GM18498 (cell line): Measurements from ENCODE around the gene USP36.
"Not testable (repeated sequence)": the region's sequence is repeated elsewhere in the genome, so short reads cannot be mapped to it uniquely, and the experiment has no call there.

Source experiments
- ATAC-seq: cut with Tn5 transposase; IDR thresholded peaks from one replicate; pipeline ENCODE4 v1.9.1; 2021; ENCODE audit warnings: mild to moderate bottlenecking, moderate library complexity; ENCODE audit not compliant: unreplicated experiment

USP36 gene

DNA sequence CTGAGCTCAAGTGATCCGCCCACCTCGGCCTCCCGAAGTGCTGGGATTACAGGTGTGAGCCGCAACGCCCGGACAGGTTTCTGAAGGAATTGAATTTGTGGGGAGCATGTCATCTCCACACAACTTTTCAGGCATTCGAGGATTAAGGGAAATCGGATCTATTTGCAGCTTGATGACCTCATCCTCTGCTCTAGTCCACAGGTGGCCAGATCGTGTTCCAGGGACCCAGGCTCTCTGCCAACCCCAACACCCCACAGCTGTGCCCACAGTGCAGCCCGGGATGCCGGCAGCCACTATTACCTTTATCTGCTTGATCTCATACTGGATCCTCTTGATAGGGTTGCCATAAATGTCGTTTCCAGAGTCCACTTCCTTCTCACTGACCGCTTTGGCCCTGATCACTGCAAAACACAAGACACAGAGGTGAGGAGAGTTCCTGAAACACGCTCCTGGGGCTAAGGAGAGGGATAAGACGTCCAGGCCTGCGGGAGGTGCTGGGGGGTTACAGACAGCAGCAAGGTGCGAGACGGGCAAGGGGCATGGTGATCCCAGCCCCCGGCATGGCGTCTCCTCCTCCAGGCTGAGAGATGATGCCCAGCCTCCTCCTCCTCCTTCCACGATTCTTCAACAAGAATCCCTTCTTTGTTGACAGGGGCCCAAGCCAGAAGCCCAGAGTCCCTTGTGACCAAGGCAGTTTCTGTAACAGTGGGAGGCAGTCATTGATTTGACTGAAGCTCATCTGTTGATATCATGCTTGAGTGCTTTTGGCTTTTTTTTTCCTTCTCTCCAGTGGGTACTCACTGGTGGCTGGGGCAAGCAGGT is 33.1 kb upstream of the USP36 start:
- ATAC-seq: no peak

DNA sequence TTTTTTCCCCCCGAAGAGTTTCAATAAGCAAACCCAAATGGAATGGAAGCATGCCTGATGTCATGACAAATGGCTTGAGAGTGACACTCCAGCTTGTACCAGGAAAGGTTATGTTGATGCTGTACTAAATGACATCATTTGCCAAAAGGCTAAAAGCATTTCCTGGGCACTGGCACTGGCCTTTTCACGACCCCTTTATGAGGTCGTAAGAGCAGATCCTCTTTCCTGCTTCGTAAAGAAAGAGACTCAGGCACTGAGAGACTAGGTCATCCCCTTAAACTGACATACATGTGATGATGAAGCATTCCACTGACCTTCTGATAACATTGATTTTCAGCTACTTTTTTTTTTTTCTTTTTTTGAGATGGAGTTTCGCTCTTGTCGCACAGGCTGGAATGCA is 31.9 kb upstream of the USP36 start:
- ATAC-seq: no peak

DNA sequence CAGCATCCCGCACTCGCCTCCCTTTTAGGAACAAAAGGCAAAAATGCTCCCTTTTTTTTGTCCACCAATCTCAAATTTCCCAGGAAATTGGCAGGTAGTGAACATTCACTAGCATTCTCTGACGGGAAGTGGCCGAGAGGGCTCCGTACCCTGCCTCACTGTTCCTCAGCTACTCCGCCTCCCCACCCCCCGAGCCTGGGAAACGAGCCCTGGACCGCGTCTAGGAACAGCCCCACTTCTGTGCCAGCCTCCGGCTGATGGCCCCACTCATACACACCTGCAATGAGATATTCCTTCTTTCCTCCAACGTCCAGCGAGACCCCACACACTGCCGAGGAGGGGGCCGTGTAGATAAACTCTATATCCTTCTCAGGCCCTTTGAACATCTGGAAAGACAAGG is 30.0 kb upstream of the USP36 start:
- ATAC-seq: no peak

DNA sequence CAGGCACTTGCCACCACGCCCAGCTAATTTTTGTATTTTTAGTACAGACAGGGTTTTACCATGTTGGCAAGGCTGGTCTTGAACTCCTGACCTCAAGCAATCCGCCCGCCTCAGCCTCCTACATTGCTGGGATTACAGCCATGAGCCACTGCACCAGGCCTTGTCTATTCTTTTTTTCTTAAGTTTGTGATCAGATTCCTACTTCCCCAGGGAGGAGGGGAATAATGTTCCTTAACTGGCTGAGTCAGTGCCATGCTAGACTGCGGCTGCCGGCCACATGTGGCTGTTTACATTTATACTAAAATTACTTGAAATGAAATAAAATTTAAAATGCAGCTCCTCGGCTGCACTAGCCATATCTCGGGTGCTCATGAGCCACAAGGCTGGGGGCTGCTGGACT is 27.8 kb upstream of the USP36 start:
- ATAC-seq: no peak

DNA sequence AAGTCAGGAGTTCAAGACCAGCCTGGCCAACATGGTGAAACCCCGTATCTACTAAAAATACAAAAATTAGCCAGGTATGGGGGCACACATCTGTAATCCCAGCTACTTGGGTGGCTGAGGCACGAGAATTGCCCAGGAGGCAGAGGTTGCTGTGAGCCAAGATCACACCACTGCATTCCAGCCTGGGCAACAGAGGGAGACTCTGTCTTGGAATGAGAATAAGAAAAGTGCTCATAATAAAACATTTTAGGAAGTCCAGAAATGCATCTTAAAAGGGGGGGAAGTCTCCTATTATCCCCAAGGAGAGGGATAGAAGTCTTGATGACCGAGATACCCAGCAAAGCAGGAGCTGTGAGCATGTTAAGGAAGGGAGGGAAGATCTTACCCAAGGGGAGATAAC is 26.4 kb upstream of the USP36 start:
- ATAC-seq: not testable (repeated sequence)

DNA sequence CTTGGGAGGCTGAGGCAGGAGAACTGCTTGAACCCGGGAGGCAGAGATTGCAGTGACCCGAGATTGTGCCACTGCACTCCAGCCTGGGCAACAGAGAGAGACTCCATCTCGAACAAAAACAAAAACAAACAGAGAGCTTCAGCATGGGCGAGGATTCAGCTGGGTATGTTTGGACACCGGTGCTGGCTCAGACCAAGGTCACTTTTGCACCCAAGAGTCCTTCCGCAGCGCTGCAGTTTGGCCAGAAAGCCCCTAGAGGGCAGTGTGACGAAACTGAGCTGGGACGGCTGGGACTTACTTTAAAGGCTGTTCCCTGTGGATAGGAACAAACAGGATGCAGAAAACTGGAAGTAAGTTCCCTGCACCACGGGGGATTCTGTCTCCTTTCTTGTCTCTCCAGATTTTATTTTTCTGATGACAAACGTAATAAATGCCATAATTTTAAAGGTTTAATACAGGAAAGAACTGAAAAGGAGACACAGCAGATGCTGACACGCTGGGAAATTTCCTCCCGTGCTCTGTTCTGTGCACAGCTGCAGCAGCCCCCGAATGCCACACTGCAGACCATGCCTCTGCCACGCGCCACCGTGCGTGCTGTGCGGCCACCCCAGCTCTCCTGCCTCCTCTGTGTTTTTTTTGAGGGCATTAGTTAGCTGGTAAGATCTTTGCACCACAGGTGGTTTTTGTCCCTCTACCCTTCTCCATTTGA is 25.2 kb upstream of the USP36 start:
- ATAC-seq: no peak

DNA sequence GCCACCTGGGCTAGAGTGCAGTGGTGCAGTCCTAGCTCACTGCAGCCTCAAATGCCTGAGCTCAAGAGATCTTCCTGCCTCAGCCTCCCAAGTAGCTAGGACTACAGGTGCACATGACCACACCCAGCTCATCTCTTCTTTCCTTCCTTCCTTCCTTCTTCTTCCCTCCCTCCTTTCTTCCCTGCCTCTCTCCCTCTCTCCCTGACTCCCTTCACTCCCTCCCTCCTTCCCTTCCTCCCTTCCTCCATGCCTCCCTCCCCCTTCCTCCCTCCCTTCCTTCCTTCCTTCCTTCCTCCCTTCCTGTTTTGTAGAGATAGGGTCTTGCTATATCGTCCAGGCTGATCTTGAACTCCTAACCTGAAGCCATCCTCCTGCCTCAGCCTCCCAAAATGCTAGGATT is 23.5 kb upstream of the USP36 start:
- ATAC-seq: no peak

DNA sequence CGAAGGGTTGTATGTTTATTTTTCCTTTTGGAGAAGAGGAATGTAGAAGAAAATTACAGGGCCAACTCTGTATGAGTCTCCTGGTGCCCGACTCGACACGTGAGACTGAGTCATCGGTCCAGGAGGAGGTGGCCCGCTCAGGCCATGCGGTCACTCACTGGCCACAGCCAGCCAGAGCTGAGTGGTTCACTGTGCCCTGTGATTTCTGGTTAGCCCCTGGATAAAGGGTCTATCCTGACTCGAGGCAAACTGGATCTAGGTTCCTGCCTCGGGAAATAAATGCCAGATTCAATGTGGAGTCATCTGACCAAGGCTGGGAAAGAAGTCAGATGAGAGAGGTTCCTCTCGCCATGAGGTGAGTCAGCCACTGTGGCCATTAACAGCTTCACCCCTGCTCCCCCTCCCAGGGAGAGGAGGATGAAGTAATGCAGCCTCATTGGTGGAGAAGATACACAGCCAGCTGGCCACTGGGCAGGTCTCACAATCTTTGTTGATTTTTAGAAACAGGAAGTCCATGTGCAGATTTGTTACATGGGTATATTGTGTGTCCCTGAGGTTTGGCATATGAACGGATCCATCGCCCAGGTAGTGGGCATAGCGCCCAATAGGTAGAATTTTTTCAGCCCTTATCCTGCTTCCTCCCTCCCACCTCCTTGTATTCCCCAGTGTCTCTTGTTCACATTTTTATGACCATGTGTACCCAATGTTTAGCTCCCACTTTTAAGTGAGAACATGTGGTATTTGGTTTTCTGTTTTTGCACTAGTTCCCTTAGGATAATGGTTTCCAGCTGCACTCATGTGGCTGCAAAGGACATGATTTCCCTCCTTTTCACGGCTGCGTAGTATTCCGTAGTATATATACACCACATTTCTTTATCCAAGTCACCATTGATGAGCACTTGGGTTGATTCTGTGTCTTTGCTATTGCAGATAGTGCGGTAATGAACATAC is 21.7 kb upstream of the USP36 start:
- ATAC-seq: no peak

DNA sequence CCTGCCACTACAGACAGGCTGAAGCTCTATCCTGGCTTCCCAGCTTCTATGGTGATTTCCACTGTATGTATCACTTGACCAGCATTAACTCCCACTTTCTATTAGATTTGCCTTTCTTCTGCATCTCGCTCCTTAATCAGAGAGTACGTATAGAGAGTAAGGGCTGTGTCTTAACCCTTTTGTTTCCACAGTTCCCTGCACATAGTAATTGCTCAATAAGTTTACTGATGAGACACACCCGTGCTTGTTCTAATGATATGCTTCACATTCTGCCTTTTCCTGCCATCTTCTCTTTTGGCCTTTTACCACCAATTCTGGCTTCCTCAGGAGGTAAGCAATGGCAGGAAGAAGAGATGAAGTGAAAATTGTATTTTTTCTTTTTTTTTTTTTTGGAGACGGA is 20.6 kb upstream of the USP36 start:
- no peak for ATAC-seq

DNA sequence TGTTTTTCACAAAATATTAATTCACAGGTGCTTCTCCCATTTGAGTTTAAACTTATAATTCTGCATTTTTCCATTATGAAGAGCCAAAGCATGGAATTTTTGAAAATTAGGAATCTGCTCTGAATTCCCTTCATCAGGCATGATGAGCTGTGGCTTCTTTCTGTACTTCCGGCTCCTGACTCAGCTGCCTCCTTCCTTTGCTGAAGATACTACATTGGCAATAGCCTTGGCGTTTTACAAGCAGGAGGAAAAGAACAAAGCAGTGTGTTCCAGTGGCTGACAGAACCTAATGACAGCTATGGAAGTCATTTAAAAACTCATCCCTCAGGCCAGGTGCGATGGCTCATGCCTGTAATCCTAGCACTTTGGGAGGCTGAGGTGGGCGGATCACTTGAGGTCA is 18.4 kb upstream of the USP36 start:
- ATAC-seq: no peak

DNA sequence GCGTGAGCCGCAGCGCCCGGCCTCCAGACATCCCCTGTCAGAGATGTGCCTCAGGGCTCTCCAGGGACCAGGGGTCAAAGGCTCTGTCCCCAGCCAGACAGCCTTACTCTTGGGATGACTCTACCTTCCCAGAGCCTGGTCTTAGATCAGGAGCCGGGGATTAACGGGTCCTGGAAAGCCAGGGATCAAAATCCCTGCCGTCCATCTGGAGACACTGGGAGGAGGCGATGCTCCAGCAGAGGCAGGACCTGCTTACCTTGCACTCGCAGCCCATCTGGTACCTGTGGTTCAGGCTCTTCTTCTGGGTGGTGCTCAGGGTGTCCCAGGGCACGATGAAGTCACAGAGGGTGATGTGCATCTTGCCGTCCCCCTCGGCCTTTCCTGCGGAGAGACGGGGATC is 16.7 kb upstream of the USP36 start:
- no peak for ATAC-seq

DNA sequence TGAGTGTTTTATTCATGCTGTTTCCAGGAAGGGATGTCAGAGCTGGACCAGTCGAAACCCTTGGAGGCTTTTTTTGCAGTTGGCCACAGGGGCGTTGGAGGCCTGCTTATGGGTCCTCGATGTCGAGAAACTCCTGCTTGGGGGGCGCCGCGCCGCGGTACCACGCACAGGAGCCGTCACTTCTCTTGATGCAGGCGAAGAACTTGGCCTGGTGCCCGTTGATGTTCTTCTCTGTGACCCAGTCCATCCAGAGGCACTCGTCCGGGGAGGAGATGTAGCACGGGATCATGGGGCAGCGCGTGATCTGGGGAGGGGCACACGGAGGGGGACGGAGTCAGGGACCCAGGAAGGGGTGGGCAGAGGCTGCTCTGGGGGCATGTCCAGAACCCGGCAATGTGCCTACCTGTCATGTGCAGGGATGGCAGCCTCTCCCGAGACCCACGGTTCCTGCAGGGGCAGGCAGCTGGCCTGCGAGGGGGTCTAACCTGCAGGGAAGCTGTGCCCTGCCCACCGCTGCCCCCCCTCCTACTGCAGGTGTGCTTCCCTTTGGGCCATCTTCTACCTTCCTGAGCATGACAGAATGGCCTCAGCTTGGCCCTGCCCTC is 15.0 kb upstream of the USP36 start:
- ATAC-seq: no peak

DNA sequence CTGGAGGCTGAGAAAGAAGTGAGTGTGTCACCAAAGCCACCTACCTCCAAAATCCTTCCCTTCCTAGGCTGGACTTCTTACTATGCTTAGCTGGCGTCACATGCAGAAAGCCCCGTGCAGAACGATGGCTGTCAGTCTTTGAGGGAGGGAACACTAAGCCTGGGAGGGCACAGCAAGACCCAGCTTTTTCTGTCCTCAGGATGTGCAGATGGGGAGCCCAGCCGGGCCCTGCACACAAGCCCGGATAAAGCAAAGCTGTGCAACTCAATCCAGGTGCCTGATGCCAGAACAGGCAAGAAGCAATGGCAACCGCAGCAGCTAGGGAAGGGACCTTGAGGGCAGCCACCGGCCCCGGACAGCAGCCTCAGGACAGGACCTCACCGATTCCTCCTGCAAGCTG is 13.9 kb upstream of the USP36 start:
- ATAC-seq: no peak

DNA sequence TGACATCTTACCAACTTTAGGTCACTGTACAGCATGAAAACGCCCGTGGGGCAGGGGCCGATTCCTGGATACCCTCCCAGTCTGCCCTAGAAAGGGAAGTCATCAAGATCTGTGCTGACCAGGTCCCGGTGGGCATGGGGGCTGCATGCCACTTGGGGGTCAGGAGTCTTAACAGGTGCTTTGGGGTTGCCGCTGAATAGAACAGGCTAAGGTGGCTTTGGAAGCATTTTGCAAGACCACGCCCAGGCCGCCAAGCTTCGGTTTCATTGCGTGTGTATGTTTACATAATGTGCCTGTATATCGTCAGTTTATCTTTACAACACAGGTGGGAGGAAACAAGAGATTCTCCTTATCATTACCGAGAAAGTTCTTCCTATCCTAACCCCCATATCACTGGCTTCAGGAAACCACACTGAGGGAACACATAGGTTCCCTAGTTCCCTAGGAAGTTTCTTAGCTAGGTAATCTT is 13.3 kb upstream of the USP36 start:
- no peak for ATAC-seq

DNA sequence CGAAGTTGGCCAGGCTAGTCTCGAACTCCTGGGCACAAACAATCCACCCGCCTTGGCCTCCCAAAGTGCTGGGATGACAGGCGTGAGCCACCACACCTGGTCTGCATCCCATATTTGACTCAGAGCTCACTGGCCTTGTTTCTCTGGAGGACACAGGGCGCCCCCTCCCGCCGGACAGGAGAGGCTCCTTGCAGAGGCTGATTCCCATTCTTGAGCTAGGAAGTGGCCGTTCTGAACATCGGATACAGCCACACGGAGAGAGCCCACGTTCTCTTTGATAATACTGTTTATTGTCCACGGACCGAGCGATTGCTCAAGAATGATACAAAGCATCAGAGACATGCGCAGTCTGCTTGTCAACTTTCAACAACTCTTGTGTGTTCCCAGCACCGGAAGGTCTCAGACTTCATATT is 12.1 kb upstream of the USP36 start:
- ATAC-seq: no peak

DNA sequence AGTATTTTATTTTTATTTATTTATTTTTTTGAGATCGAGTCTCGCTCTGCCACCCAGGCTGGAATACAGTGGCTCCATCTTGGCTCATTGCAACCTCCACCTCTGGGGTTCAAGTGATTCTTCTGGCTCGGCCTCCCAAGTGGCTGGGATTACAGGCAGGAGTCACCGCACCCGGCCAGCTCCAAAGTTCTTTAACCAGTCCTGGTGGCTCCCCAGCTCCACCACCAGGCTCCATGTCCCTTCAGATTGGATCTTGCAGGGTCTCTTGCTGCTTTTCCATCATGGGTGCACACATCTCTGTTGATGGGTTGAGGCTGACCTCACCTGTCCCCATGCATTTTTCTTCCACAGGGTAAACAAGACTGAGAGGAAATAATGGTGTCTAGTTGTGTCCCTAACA is 8.4 kb upstream of the USP36 start:
- no peak for ATAC-seq

DNA sequence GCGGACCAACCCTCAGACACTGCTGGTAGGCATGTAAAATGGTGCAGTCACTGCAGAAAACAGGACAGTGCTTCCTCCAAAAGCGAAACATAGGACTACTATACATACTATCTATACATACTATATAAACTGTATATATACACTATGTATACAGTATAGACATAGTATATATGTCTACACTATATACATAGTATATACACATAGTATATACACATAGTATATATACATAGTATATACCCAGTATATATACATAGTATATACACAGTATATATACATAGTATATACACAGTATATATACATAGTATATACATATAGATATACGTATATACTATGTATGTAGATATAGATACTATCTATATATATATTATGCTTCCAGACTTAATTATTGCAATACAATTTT is 6.4 kb upstream of the USP36 start:
- no peak for ATAC-seq

DNA sequence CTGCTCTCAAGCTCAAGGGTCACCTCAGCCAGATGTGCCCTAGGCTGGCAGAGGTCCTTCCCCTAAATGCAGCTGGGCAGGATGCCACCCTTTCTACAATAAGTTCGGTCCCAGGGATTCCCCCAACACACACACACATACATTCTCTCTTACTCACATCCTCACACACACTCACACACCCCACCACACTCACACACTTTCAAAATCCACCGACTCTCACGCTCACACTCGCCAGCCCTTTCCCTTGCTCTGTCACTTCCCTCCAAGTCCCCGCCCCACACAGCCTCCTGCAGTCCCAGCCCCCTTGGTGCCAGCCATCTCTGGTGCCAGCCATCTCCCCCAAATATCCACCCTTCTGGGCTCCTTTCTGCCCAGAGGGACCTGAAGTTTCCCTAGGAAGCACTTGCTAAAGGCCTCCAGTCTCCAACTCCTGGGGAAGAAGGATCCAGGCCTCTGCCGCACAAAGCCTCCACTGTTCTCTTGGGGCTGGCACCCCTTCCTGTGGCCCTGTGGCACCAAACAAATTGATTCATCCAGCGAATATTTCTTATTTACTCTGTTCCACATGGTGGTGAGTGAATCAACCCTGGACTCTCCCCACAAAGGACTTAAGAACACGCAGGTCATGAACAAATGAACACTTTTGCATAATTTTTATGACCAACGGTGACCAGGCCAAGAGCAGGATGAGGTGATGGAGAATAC is 3.8 kb upstream of the USP36 start:
- no peak for ATAC-seq

DNA sequence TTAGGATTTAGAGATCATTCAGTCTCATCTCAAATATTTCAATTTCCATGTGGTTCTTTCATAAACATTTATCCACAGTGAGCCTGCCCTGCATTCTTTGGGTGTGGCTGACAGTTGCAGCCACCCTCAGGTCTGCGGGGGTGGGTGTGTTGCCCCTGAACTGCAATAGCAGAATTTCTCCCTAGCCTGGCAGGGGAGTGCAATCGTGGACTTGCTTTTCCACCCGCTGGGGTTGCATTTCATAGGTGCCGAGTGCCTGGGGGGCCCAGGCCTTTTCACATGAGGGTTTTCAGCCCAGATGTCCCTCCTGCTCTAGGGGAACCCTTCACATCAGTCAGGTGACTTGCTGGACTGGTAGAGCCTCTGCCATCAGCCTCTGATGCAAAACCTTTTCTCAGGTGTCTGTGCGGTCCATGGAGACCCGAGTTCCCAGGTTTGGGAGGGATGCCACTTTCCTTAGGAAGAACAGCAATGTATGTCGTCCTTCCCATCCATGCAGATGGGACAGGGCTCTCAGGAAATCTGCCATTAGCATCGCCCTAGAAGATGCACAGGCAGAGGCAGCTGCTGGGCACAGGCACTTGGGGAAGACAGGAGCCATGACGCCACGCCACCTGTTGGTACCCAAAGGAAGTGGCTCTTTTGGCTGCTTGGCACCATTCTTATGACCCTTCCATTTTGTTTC is 2.4 kb upstream of the USP36 start:
- ATAC-seq: no peak

DNA sequence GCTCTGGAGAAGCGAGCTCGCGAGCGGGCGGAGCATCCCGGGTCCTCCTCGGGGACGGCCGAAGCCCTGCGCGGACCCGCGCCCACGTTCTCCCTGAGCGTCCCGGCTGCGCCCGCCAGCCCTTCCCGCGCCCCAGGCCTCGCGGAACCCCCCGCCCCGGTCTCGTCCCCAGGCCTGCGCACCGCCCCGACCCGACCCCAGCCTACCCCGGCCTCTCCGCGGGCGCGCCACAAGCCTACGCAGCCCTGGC is 159 bp downstream of the USP36 start:
- no peak for ATAC-seq
